Lung (tissue), 12 donors: ENCODE measurements around the gene GRM4. TPM values are rescaled to one million over a fixed set of nuclear protein-coding genes. Genes with fewer than 3 reads are reported as not detected.

Experiments
- ATAC-seq: fragments of 200-7000 bp; cut with Tn5 transposase; one replicate; pipeline ENCODE4 v1.9.1; 2020; ENCODE audit warnings: moderate number of reproducible peaks; ENCODE audit not compliant: insufficient read depth, low FRiP score
- DNase-seq, 3 donors: peaks; one replicate each; pipeline ENCODE4 v3.0.0-alpha.2; 2013 to 2017
- H3K27ac ChIP-seq, 2 donors: one replicate each; pipeline ENCODE4 v1.5.1; 2013; ENCODE audit warnings: mild to moderate bottlenecking in 2 of 2, moderate library complexity in 2 of 2, control low read depth in 1 of 2, inconsistent platforms in 1 of 2, low read depth in 1 of 2, low read length in 1 of 2
- H3K27me3 ChIP-seq, 3 donors: one replicate each; pipeline ENCODE4 v1.5.1; 2013; ENCODE audit warnings: low read length in 2 of 3; ENCODE audit not compliant: control insufficient read depth in 3 of 3, insufficient read depth in 3 of 3
- H3K36me3 ChIP-seq, 4 donors: one replicate each; pipeline ENCODE4 v1.5.1; 2013; ENCODE audit warnings: low read length in 4 of 4, mild to moderate bottlenecking in 1 of 4, moderate library complexity in 1 of 4; ENCODE audit not compliant: control insufficient read depth in 4 of 4, insufficient read depth in 4 of 4
- H3K4me1 ChIP-seq, 5 donors: one replicate each; pipeline ENCODE4 v1.5.1; 2013; ENCODE audit warnings: low read length in 5 of 5, mild to moderate bottlenecking in 2 of 5, moderate library complexity in 1 of 5; ENCODE audit not compliant: control insufficient read depth in 5 of 5, insufficient read depth in 5 of 5
- H3K4me3 ChIP-seq: one replicate; pipeline ENCODE4 v1.5.1; 2013; ENCODE audit warnings: mild to moderate bottlenecking, control low read depth, moderate library complexity
- H3K9ac ChIP-seq, 2 donors: one replicate each; pipeline ENCODE4 v1.5.1; 2013; ENCODE audit warnings: low read length in 2 of 2, control low read depth in 1 of 2; ENCODE audit not compliant: insufficient read depth in 1 of 2
- H3K9me3 ChIP-seq, 4 donors: one replicate each; pipeline ENCODE4 v1.5.1; 2013; ENCODE audit warnings: low read length in 3 of 4, mild to moderate bottlenecking in 1 of 4, moderate library complexity in 1 of 4; ENCODE audit not compliant: control insufficient read depth in 4 of 4, insufficient read depth in 3 of 4
- CTCF ChIP-seq: IDR thresholded peaks from 2 replicates; pipeline ENCODE4 v1.5.1; 2012; ENCODE audit warnings: mild to moderate bottlenecking; ENCODE audit errors: control extremely low read depth, extremely low read depth
- WGBS, 2 donors: extraction: QIAGEN DNeasy Blood & Tissue Kit; methylation state at CpG; one replicate each; pipeline ENCODE4 v1.1.7; 2013; 5-methylcytosine and 5-hydroxymethylcytosine counted together
- polyA plus RNA-seq, 2 donors: library from polyadenylated mRNA; stranded (reverse); fragments of 200-250 nt; gene quantifications; one replicate each; pipeline ENCODE4 v1.2.1, GENCODE V29; 2013
- total RNA-seq, 2 donors: library from RNA; depleted of rRNA in 1 of 2; stranded (reverse); fragments of >200 nt in 1 of 2; gene quantifications; one replicate each; pipeline ENCODE4 v1.2.1, GENCODE V29; 2014 to 2021
- donor health status: control.
- donor health status: control.
- donor health status: Bipolar disorder and iron deficiency.
- donor health status: healthy.
- donor health status: DM: yes; HTN: yes; CAD: no.

GRM4 gene
- total and polyA plus RNA-seq, 4 donors, result 0.02 to 0.34 (median 0.09) TPM

GRCh38 chr6:34102099-34102656 lies 43.7 kb downstream of the GRM4 start:
- no peak overlapping the region for H3K27ac ChIP-seq
- H3K36me3 ChIP-seq, result no peaks in the 10 kb centered on the region
- TF ChIP-seq CTCF, result no peak
- H3K9me3 ChIP-seq, result no peaks in the 10 kb centered on the region
- no peaks in the 10 kb centered on the region for H3K4me1 ChIP-seq
- H3K9ac ChIP-seq, result no peak overlapping the region
- no peak overlapping the region for H3K4me3 ChIP-seq
- peaks cover 0 to 2% (median 0%) of the 10 kb centered on the region in 3 donors for H3K27me3 ChIP-seq
- WGBS, 2 donors, result 89 to 92% methylated on average over 6 of the region's 6 CpGs
- ATAC-seq (no peak), DNase-seq (no peak)

- no peak for DNase-seq
- Histone ChIP-seq H3K9me3 (no peaks in the 10 kb centered on the region), H3K9ac (no peak overlapping the region), H3K4me1 (no peaks in the 10 kb centered on the region), H3K36me3 (no peaks in the 10 kb centered on the region), H3K27me3 (peaks cover 0 to 2% (median 0%) of the 10 kb centered on the region in 3 donors), H3K27ac (no peak overlapping the region), H3K4me3 (no peak overlapping the region)
- WGBS, 2 donors, result 88 to 92% methylated on average over 7 of the region's 7 CpGs
- ATAC-seq, result no peak
- TF ChIP-seq CTCF, result no peak
These were observed 45.1 kb downstream of the GRM4 start for GRCh38 chr6:34100788-34101187.

GRCh38 chr6:34099878-34100277 lies 46.0 kb downstream of the GRM4 start:
- WGBS, 2 donors, result 84 to 93% methylated on average over 7 to 8 of the region's 8 CpGs
- no peak for ATAC-seq

More at GRCh38 chr6:34099878-34100277, 46.0 kb downstream of the GRM4 start:
- Histone ChIP-seq H3K27me3 (peaks cover 0 to 4% (median 2%) of the 10 kb centered on the region in 3 donors), H3K4me3 (no peak overlapping the region), H3K9me3 (no peaks in the 10 kb centered on the region), H3K4me1 (no peaks in the 10 kb centered on the region), H3K36me3 (no peaks in the 10 kb centered on the region), H3K9ac (no peak overlapping the region), H3K27ac (no peak overlapping the region)
- DNase-seq, result no peak
- TF ChIP-seq CTCF, result no peak
